PFSK-1 (cell line): ENCODE measurements around the gene TOGARAM2.

Experiments
- FOXP2 ChIP-seq: optimal IDR thresholded peaks from 2 replicates; pipeline ENCODE3; 2011; ENCODE audit warnings: borderline replicate concordance, control low read depth, inconsistent platforms; ENCODE audit not compliant: insufficient read depth; ENCODE audit errors: extremely low read length, extremely low read depth
- POLR2AphosphoS5 ChIP-seq: IDR thresholded peaks from 2 replicates; pipeline ENCODE4 v1.6.1; 2012; ENCODE audit warnings: low read depth, mild to moderate bottlenecking, control low read depth, low read length, moderate library complexity
- REST ChIP-seq, 2 experiments: IDR thresholded peaks; 2 replicates each; pipeline versions ENCODE4 v1.6.1 to v1.8.0; 2011 to 2012; ENCODE audit warnings: low read depth in 2 of 2, low read length in 2 of 2, control low read depth in 1 of 2, inconsistent platforms in 1 of 2, mild to moderate bottlenecking in 1 of 2, moderate library complexity in 1 of 2; ENCODE audit not compliant: insufficient read depth in 1 of 2
- SIN3A ChIP-seq: IDR thresholded peaks from 2 replicates; pipeline ENCODE4 v1.6.1; 2012; ENCODE audit warnings: mild to moderate bottlenecking, low read length, moderate library complexity, borderline replicate concordance; ENCODE audit not compliant: insufficient read depth
- TAF1 ChIP-seq: IDR thresholded peaks from 2 replicates; pipeline ENCODE4 v1.6.1; 2012; ENCODE audit warnings: low read length, control low read depth, borderline replicate concordance; ENCODE audit not compliant: insufficient read depth

Gene TOGARAM2

GRCh38 chr2:29017716-29018435 is 36.8 kb downstream of the TOGARAM2 start:
- TF ChIP-seq POLR2AphosphoS5 (no peak), TAF1 (no peak)

GRCh38 chr2:29021886-29022285 is 40.8 kb downstream of the TOGARAM2 start:
- no peak for TF ChIP-seq FOXP2
- no peak for TF ChIP-seq TAF1
- no peak for TF ChIP-seq REST (IDR thresholded peaks at IDR 0.05; ENCODE audit: insufficient read depth in 1 of 2, low read depth in 2 of 2, low read length in 2 of 2)
- no peak for TF ChIP-seq POLR2AphosphoS5
- no peak for TF ChIP-seq SIN3A

- TF ChIP-seq REST (IDR thresholded peaks at IDR 0.05; ENCODE audit: insufficient read depth in 1 of 2, low read depth in 2 of 2, low read length in 2 of 2), result no peak
- no peak for TF ChIP-seq SIN3A
These were observed 41.6 kb downstream of the TOGARAM2 start for GRCh38 chr2:29022679-29023078.

GRCh38 chr2:29023188-29023587 is 42.1 kb downstream of the TOGARAM2 start:
- TF ChIP-seq POLR2AphosphoS5, result no peak
- TF ChIP-seq REST (IDR thresholded peaks at IDR 0.05; ENCODE audit: insufficient read depth in 1 of 2, low read depth in 2 of 2, low read length in 2 of 2), result no peak
- no peak for TF ChIP-seq TAF1
- TF ChIP-seq SIN3A, result no peak
- TF ChIP-seq FOXP2, result no peak

GRCh38 chr2:29024882-29025430 is 43.9 kb downstream of the TOGARAM2 start:
- no peak for TF ChIP-seq POLR2AphosphoS5
- no peak for TF ChIP-seq SIN3A
- TF ChIP-seq TAF1, result no peak
- TF ChIP-seq FOXP2, result no peak
- no peak for TF ChIP-seq REST (IDR thresholded peaks at IDR 0.05; ENCODE audit: insufficient read depth in 1 of 2, low read depth in 2 of 2, low read length in 2 of 2)
